Ureter (tissue), 1 donor: Measurements from ENCODE around the gene SDR42E1. TPM values are rescaled to one million over a fixed set of nuclear protein-coding genes. Genes with fewer than 3 reads are reported as not detected.
"Not testable (repeated sequence)": the region's sequence is repeated elsewhere in the genome, so short reads cannot be mapped to it uniquely, and the experiment has no call there.

Experiments used
- DNase-seq: peaks from one replicate; pipeline ENCODE4 v3.0.0-alpha.2; 2020; ENCODE audit warnings: low spot score
- total RNA-seq: library from RNA; stranded (reverse); gene quantifications from one replicate; pipeline ENCODE4 v1.2.4, GENCODE V29; 2023
- donor health status: DM: yes; HTN: yes; CAD: no.

The SDR42E1 gene
- total RNA-seq, 1 donor from 2014 or later = 28.3 TPM

DNA sequence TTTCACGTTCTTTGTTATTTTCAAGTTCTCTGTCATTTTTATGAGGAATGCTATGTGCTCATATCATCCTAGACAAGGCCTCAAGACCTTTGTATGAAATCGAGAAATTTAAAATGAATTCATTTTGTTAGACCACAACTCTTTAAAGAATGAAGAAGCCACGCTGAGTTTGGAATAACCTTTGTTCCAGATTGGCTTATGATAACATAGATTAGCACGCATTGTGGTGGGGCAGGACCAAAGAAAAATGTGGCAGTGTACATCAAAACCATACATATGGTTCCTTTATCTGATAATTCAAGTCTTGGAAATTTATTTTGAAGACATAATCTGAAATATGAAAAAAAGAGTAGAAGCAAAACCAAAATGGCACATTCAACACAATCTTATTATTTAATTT lies 26.0 kb upstream of the SDR42E1 start:
- no peak for DNase-seq

DNA sequence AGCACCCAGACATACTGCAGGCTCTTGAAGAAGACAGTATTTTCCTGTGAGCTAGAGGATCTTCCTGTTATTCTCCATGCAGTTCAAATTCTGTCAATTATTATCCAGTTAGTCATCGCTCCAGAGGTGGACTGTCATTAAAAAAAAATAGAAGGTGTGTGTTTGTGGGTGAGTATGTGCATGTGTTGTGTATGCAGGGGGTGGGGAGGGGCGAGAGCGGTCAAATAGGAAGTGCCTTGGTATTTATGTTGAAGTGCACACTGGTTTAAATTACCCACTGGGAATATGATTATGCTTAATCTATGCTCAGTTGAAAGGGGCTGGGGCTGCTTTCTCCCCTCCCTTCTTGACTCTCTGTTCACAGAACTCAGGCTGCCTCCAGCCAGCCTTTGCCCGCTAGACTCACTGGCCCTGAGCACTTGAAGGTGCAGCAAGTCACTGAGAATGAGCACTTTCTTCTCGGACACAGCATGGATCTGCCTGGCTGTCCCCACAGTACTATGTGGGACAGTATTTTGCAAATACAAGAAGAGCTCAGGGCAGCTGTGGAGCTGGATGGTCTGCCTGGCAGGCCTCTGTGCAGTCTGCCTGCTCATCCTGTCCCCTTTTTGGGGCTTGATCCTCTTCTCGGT lies 23.8 kb upstream of the SDR42E1 start, which contains the start of gene HSD17B2:
Gene HSD17B2, plus strand, starts transcription at position 273 of the 632 bp plus-strand sequence. Its CDS starts 172 bp downstream, at position 445.
- DNase-seq = peak; percentile 56

DNA sequence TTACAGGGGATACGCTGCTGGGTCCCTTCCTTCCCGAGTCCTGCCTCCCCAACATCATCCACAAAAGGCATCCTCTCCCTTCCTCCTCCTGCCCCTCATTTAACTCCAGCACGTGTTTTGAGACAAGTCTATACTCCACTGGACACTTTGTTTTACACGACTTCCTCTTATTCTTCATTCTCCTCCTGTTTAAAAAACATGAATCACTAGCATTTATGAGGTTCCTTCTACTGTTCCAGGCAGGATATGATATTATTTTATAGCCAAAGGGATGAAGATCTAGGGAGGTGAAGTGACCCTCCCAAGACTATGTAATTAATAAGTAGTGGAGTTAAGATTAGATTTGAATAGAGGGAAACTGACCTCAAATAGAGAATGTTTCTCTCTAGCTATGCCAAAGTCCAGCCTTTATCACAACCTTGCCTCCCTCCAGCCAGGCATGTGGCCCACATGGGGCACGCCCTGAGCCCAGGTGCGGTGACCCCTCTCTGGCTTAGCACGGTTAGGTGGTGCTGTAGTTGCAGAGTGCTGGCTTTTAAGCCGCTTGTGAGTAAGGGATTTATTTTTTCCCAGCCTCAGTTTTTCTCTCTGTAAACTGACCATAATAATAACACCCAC lies 22.5 kb upstream of the SDR42E1 start:
- DNase-seq = no peak

DNA sequence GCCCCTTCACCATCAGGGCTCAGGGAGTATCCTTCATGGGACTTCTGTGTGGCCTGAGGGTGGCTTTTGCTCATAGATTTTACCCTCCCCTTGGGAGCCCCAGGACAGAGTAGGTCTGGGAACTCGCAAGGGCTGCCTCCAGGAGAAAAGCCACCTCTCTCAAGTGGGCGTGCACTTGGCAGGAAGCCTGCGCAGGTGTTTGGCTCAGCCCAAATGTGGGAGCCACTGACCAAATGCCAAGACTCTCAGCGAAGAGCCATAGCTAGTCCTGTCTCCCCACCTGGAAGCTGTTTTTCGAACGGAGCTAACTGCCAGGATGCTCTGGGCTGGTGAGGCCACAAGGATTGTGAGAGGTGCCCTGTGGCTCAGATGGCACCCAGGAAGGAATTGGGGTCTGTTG lies 21.7 kb upstream of the SDR42E1 start:
- DNase-seq = no peak

DNA sequence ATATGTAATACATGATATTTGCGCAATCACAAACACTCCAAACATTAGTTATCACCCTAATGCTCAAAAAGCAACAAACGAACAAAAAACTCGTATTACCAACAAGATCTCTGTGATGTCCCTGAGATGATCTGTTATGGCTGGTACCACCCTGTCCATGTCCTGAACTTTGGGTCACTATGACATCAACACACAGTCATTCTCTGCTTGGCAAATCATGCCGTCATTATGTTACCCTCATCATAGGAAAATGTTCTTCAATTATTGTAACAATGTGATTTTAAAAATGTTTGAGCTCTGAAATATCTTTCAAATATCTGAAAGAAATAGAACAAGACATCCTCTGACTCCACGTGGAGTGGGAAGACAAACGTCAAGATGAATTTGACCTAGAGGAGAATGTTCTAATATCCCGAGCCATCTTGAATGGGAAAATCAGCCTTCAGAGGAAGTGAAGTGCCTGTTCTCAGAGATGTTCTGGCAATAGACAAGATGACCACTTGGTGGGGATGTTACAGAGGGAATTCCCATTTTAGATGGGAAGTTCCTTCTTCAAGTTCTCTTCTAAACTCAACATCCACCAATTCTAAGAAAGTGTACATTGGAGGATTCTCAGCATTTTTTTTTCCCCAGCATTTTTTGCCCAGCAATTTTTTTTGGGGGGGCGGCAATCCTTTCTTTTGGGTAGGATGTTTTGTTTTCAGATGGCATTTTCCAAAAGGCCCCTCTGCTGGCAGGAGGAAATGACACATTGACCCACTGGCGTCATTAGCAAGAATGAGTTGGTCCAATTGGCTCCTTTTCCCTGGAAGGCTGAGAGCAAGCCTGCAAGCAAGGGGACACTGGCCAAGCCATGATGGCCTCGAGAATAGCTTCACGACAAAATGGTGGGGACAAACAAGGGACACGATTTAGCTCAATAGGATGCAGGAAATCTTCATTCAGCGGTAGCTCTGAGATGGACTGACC lies 20.1 kb upstream of the SDR42E1 start:
- DNase-seq = no peak

DNA sequence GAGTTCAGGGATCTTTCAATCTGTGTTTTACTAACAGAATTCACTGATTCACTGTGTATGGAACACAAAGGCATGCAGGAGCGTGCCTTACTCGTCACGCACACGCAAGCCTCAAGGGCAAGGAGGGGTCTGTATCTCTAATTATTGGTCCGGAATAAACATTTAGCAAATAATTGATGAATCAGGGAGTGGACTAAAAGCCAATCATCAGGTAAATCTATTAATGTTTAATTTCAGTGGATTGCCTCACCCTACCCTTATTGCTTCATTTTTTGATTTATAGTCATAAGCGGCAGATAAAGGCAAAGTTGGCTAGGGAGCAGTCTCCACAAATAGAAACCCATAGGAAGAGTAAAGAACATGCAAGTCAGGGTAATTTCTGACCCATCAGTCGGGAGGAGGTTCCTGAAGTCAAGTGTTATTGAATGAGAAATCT lies 16.4 kb upstream of the SDR42E1 start:
- DNase-seq = no peak

DNA sequence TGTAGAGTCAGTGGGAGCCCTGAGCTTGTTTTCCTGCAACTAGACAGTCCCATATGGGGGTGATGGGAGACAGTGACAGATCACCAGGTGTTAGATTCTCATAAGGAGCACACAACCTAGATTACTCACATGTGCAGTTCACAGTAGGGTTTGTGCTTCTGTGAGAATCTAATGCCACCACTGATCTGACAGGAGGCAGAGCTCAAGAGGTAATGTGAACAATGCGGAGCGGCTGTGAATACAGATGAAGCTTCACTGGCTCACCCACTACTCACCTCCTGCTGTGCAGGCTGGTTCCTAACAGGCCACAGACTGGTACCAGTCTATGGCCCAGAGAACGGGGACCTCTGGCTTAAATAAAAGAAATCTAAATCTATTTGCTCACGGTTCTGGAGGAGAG lies 13.6 kb upstream of the SDR42E1 start:
- no peak for DNase-seq

DNA sequence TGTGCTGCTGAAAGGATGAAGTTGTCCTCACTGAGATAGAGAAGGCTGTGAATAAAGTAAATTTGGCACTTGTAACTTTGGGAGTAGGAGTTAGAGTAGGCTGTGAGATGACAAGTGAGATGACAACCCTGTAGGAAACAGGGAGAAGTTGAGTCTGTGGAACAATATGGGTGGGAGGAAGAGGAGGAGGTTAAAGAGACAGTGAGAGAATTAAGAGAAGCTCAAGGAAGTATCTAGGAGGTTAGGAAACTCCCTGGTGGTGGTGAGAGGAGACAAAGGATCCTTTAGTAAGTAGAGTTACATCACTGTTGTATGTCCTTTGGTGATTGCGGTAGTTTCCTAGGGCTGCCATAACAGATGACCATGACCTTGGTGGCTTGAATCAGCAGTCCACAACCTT lies 13.0 kb upstream of the SDR42E1 start:
- no peak for DNase-seq

DNA sequence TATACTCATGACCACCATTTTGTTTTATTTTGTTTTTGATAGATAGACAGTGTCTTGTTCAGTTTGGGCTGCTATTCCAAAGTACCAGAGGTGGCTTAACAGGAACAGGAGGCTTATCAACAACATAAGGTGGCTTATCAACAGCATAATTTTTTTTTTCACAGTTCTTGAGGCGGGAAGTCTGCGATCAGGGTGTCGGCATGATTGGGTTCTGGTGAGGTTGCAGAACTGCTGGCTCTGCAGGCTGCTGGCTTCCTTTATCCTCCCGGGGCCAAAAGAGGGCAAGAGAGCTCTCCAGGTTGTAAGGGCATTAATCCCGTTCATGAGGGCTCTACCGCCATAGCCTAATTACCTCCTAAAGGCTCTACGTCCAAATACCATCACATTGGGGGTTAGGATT lies 11.9 kb upstream of the SDR42E1 start:
- no peak for DNase-seq

DNA sequence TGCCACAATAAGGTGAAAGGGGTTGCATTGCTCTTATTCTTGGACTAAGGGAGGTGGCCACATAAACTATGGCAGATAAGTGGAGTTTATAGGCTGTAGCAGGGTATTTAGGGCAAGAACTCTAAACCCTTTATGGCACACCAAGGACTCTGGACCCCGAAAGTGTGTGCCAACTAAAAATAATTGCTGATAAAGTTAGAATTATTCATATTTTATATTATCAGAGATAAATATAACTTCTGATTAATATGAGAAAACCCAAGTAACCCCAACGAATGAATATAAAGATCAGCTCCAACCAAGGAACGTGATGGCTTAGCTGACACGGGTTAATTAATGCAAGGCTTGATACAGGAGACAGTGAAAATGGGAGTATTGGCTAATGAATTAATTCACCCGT lies 8.8 kb upstream of the SDR42E1 start:
- no peak for DNase-seq

DNA sequence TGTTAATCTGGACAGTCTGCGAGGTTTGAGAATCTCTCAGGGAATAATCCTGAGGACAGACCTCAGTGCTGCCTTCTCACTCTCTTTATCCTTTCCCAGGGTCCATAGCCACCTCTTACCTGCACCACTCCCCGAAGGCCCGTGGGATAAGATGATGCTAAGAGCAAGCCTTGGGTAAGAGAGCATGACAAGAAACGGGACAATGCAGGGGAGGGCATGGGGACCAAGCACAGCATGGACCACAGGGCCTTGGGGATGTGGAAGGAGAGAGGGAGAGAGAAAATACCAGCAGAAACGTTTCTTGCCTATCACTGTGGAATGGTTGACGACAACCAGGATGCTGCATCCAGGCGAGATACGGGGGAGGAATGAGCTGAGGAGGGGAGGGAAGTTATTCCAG lies 8.3 kb upstream of the SDR42E1 start:
- DNase-seq = no peak

DNA sequence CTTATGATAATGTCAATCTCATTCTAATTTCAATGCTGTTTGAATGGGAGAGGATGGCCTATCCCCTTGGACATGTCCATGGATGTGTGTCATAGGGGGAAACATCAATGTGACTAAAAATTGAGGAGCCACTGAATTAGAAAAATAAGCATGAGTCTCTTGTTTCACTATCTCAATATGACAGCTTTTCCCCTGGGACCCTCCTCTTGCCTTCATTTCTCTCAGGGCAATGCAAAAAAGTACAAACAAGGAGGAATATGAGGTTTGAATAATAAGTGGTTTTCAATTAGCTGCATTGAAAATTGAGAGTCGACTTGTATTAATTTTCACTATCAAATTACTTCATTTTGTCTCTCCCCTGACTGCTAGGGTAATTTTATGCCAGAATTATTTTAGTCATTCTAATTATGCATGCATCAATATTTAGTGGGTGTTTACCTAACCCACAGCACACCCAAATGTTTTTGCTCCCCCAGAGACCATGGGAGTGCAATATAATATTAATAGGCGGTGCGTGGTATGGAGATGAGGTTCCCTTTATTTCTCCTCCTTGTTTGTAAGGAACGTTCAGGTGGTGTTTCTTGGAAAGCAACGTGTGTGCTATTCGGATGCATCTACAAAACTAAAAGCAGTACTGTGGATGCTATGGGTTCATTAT lies 6.8 kb upstream of the SDR42E1 start:
- no peak for DNase-seq

DNA sequence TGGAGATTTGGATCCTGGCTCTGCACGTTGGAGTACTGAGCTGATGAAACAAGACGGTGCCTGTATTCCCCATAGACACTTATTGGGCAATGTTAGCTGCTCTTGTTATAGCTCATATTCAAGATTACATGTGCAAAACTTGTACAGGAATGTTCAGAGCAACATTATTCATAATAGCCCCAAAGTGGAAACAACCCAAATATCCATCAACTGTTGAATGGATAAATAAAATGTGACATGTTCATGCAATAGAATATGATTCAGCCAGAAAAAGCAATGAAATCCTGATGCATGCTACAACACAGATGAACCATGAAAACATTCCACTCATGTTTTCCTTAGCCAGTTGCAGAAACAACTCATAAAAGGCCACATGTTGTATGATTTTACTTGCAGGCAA lies 5.7 kb upstream of the SDR42E1 start:
- DNase-seq = no peak

DNA sequence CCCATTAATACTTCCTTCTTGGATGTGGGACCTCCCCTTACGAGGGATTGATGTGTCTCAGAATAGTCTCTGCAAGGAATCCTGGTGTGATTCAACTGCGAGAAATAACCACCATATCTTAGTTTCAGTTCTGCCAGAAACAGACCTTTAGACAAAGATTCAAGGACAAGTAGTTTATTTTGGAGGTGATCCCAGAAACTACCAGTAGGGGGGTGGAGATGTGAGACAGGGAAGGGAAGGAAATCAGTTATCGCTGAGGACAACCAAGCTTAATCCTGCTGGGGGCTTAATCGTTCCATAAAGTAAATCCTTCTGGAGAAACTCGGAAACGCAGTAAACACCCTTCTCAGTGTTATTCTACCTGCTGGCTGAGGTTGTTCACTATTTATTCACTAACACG lies 5.0 kb upstream of the SDR42E1 start:
- DNase-seq = no peak

DNA sequence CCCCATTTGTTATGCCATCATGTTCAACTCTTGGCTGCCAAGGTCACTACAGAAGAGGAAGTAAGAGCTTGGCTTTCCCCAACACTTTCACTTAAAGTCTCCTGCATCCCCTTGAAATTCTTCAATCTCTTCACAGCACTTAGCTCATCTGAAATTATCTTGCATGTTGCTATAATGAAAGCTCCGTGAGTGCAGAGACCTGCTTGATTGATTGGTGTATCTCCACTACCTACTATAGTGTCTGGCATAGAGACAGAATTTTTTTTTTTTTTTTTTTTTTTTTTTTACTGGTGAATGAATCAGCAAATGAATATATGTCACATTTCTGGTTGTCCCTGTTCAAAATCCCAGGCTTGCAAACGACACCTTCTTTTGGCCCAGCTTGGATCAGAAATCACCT lies 1.9 kb upstream of the SDR42E1 start:
- no peak for DNase-seq

DNA sequence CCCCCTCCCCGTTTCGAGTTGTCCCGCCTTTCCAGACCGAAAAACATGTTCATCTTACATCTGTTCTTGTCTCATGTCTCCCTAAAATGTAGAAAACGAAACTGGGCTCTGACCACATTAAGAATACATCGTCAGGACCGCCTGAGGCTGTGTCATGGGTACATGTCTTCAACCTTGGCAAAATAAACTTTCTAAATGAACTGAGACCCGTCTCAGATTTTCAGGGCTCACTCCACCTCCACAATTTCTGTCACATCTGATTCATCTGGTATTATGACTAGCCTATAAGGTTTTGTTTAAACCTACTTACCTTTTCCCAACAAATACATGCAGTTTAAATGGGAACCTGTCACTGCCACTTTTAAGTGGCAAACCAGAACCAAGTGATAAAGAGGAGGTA lies 621 bp downstream of the SDR42E1 start:
- DNase-seq = no peak

DNA sequence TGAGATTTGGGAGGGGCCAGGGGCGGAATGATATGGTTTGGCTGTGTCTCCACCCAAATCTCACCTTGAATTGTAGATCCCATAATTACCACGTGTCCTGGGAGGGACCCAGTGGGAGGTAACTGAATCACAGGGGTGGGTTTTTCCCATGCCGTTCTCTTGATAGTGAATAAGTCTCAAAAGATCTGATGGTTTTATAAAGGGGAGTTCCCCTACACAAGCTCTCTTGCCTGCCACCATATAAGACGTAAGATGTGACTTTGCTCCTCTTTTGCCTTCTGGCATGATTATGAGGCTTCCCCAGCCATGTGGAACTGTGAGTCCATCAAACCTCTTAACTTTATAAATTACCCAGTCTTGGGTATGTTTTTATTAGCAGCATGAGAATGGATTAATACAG lies 1.5 kb downstream of the SDR42E1 start:
- not testable (repeated sequence) for DNase-seq

DNA sequence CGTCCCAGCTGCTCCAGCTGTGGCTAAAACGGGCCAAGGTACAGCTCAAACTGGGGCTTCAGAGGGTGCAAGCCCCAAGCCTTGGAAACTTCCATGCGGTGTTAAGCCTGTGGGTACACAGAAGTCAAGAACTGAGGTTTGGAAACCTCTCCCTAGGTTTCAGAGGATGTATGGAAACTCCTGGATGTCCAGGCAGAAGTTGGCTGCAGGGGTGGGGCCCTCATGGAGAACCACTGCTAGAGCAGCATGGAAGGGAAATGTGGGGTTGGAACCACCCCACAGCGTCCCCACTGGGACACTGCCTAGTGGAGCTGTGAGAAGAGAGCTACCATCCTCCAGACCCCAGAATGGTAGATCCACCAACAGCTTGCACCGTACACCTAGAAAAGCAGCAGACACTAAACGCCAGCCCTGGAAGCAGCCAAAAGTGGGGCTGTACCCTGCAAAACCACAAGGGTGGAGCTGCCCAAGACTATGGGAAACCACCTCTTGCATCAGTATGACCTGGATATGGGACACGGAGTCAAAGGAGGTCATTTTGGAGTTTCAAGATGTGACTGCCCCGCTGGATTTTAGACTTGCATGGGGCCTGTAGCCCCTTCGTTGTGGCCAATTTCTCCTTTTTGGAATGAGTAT lies 2.2 kb downstream of the SDR42E1 start:
- DNase-seq = no peak

DNA sequence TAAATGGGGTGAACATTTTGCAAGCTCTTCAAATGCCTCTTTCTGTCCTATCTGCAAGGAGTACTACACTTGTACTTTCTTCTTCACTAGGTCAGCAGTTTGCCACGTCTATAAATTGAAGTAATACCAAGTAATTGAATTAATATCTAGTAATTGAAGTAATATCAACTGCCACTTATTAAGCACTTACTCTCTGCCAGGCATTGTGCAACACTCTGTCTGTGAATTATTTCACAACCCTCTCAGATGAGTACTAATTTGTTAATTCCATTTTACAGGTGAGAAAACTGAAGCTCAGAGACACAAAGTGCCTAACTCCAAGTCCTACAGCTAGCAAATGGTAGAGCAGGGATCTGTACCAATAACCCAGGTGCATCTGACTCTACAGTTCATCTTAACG lies 4.1 kb downstream of the SDR42E1 start:
- DNase-seq = no peak

DNA sequence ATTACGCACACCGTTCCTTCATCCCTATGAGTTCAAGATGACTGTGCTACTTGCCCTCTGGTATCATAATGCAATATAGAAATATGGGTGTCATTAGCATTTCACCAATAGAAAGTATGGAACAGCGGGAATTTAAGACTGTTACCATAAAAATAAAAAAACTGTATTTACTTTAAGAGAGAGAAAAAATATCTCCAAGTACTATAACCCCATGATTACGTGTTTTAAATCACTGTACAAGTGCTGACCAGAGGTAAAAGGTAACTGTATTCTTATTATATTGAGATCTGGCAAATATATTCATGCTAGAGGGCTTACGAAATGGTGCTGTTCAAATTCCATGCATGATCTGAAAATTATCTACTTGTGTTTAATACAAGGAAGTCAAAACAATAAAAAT lies 5.2 kb downstream of the SDR42E1 start:
- no peak for DNase-seq

DNA sequence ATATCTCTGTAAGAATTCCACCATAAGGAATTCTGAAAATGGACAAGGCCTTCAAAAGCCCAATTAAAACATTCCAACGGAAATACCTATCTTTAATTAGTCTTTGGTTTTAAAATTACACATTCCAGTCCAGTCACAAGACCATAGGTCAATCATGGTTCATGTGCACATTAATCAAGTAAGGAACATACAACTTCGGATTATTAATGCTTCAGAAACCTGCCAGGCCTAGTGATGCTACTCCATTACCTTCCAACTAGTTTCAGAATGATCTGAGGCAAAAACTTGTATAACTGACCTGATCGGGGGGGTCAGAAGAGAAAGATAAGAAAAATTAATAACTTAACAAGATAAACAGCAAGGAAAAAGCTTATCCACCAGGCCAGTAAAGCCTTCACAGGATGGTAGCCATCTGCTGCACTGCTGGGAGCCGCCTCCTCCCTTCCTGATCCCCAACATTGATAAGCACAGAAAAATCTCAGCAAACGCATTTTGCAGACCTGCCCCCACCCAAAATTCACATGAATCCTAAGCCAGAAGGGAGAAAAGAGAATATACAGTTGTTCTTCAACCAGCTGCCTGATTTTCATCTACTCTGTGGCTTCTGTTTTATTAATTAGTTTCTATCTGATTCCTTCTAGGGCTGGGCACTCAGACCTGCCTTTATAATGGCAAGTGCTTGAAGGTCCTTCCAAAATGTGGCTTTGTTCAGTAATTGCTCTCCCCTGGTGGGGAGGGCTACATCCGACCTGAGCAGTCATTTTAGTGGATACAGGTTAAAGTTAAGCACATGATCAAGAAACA lies 6.0 kb downstream of the SDR42E1 start:
- DNase-seq = no peak
